GOT3 (cell line): ENCODE data around the gene LYSET.
"Not testable (repeated sequence)": the region's sequence is repeated elsewhere in the genome, so short reads cannot be mapped to it uniquely, and the experiment has no call there.

Experiments
- DNase-seq: peaks from one replicate; lab custom pipeline; 2025; ENCODE audit warnings: mixed read lengths; lab: John Stamatoyannopoulos, UW

Gene LYSET, protein sequence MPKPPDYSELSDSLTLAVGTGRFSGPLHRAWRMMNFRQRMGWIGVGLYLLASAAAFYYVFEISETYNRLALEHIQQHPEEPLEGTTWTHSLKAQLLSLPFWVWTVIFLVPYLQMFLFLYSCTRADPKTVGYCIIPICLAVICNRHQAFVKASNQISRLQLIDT

DNA sequence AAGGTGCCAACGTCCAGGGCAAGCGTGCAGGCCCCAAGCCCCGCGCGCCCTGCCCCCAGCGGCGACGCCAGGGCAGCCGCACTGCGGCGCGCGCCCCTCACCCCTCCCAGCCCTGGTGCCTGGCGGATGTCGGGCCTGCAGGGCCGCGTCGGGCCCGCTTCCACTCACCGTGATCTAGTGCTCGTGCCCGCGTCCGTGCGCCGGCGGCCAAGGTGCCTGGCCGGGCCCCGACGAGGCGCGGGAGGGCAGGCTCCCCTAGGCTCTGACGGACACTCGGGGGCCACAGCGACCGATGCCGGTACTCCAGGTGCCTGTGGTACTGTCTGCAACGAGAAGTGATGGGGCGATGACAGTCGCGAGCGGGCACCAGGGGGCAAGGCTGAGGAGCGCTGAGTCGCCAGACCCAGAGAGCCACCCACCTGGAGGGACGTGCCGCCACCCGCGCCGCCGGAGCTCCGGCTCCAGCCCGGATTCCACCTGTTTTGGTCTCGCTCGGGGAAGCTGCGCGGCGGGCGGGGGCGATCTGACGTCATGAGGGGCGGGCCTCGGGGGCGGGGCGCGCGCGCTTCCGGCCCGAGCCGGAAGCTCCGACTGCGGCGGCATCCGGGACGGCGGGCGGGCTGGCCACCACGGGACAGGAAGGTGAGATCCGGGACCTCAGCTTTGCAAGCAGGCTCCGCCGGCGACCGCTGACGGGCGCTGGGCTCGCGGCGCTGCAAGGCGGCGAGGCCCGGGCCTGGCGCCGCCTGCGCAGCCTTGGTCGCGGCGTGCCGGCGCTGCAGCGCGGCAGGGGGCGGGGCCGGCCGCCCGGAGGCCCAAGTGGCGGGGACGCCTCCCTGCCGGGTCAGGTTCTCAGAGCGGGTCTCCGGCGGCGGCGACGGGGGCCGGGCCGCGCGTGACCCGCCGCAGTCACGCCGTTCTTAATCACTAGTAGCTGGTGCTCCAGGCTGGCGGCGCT lies at the start of gene LYSET, which contains the start of gene MOAP1:
LYSET (plus strand) TSS at position 927 of the 958 bp plus-strand sequence. CDS start 89 bp downstream, outside the sequence.
MOAP1 (minus strand) TSS at position 507 of the 958 bp plus-strand sequence. CDS start 655 bp downstream, outside the sequence.
- peak; percentile 27 for DNase-seq

DNA sequence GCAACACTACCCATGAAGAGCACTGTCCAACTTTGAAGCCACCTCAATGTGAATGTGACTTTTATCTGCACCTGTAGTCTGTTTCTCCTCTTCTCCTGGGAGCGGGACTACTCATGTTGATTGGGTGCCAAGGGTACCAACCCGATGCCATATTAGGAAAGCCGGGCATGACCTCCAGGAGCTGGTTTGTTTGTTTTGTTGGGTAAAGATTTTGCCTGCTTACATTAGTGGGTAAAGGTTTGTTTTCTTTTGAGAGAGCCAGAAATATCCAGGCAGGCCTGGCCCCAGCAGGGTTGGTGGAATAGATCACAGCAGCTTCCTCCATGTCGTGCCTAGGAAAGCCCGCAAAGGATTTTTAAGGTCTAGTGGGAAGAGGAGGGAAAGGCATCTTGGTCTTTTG lies 49.7 kb upstream of the LYSET start:
- no peak for DNase-seq

DNA sequence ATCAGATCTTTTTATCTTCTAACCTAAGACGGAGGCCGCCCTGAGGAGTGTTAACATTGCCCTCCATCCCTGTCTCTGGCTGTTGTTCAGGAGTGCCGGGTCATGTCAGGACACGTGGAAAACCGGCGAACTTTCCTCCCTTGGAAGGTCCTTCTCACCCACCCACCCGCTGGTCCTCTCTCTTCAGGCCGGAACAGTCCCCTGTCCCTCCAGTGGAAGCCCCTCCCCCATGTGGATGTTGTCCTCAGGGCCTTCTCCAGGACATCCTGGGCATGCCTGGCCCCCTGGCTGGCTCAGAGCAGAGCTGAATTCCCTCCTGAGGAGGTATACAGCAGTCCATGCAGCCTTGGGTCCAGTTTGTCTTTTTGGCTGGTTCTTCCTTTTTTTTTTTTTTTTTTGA lies 49.1 kb upstream of the LYSET start:
- no peak for DNase-seq

DNA sequence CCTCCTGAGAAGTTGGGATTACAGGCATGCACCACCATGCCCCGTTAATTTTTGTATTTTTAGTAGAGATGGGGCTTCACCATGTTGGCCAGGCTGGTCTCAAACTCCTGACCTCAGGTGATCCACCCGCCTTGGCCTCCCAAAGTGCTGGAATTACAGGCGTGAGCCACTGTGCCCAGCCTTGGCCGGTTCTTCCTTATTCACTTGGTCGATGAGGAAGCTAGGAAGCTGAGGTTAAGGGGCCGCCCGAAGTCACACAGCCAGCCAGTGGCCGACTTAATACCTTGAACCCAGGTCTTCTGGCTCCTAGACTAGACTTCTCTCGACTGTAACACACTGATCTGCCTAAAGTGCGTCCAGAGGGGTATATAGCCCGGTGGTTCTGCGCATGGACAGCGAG lies 48.6 kb upstream of the LYSET start:
- not testable (repeated sequence) for DNase-seq

DNA sequence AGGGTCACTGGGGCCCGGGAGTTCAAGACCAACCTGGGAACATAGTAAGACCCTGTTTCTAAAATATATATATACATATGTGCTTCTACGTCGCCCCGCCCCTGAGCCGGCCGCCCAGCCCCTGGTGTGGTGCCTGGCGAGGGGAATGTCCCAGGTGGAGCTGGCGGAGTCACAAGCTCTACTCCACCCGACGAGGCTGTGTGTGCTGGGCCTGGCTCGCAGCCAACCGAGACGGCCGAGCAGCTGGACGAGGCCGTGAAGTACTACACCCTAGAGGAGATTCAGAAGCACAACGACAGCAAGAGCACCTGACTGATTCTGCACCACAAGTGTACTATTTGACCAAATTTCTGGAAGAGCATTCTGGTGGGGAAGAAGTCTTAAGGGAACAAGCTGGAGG lies 47.3 kb upstream of the LYSET start:
- DNase-seq, result no peak

DNA sequence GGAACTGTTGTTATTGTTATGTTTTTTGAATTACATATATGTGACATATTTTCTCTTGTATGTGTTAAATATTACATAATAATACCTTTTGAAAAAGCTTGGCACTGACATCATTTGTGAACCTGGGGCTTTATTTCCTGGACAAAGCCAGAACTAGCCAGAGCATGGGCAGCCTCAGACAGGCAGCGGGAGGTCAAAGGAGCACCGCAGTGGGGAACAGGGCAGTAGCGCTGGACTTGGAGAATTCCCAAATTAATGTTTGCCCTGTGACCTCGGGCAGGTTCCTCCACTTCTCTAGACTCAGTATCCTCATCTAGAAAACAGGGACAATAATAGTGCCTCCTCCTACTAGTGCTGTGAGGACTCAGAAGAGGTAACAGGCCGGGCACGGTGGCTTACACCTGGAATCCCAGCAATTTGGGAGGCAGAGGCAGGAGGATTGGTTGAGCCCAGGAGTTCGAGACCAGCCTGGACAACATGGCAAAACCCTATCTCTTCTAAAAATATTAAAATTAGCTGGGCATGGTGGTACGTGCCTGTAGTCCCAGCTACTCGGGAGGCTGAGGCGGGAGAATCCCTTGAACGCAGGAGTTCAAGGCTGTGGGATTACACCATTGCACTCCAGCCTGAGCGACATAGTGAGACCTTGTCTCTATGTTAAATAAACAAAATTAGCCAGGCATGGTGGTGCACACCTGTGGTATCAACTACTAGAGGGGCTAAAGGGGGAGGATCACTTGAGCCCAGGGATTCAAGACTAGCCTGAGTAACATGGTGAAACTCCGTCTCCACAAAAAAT lies 42.1 kb upstream of the LYSET start:
- no peak for DNase-seq

DNA sequence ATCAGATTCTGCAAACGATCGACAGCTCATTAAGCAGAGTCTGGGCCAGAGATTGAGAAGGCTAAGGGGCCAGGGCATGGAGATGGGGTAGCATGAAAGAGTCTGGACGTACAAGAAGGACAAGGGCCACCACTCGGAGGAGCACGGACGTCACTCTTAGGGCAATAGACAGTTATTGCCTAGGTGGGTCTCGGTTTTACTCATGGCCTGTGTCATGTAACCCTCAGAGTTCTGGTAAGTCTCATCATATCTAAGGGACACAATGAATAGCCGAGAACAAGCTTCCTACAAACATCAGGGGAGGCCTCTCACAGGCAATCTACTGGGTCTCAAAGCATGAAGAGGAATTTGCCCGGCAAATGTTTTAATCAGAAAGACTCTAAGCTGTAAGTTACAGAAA lies 39.0 kb upstream of the LYSET start:
- no peak for DNase-seq

DNA sequence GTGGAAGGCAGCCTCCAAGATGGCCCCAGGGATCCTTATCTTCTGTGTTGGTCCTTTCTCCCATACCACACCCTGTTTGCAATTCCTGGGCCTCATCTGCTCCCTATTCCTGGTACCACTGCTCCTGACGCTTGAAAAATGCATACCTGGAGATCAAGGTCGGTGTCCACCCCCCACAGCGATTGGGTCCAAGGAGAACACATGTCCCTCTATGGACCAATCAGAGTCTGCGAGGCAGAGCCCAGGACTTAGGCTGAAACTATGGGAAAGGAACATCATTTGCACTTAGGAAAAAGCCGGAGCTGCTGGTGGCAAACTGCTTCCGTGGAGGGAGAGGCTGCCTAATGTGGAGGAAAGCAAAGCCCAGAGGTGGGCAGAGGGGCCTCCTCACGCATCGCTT lies 36.1 kb upstream of the LYSET start:
- no peak for DNase-seq

DNA sequence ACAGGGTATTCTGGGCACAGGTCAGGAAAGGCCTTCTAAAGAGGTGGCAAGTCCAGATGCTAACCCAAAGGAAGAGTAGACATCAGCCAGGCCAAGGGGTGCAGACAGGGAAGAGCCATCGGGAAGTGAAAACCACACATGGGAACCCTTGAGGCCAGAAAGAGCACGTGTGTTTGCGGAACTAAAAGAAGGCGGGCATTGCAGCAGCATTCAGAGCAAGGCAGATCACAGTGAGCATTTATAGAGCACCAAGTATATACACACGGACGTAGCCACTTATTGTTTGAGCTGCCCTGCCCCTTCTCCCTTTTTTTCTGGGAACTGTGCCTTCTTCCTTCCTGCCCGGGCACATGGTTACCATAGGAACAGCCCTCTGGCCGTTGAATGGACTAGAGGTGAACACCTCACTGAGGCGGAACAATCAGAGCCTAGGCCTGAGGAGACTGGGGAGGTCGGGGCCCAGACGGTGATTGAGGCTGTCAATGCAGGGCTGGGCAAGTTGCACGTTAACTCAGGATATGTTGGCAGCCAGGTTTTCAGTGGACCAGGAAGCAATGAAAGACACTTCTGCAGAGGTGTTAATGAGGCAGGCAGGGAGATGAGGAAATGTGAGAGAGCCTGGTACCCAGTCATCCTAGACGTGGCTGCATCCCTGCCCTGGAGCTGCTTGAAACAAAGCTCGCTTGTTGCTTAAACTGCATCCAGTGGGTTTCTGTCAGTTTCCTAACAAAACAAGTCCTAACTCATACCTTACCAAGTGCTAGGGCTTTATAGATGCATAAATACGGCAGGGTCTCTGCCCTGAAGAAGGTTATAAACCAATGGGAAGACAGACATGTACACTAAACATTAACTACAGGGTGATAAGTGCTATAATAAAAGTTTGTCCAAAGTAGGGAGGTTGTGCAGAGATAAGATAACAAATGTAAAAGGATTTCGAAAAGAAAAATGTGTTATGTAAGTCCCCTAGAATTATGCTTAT lies 34.6 kb upstream of the LYSET start:
- no peak for DNase-seq

DNA sequence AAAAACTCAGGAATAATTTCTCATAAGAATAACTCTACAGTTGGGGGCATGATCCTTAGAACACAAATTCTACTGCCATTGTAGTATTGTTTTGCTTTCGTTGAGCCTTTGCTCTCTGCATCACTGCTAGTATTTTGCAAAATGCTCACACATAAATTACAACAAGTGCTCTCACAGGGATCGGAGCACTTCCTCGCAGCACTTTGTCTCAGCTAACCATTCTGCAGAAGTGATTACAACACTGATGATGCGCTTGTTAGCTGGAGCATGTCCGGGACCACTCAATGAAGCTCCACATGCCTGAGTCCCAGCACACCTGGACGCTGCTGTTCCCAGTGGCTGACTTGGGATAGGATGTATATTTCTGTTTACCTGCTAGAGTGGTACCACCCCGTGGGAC lies 32.0 kb upstream of the LYSET start:
- no peak for DNase-seq

DNA sequence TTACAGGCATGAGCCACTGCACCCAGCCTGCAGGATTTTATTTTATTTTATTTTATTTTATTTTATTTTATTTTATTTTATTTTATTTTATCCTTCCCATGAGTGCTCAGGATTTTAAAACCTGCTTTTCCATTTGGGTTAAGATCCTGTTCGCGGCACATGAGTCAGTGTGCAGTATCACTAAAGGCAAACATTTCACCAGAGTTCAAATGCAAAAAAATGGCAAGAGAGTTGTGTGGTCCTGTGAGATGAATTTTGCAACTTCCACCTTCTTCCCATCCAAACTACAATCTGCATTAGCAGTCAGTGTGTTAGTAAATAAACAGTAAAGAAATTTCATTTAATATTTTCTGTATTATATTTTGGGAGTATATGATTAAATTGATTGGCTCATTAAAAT lies 29.4 kb upstream of the LYSET start:
- no peak for DNase-seq

DNA sequence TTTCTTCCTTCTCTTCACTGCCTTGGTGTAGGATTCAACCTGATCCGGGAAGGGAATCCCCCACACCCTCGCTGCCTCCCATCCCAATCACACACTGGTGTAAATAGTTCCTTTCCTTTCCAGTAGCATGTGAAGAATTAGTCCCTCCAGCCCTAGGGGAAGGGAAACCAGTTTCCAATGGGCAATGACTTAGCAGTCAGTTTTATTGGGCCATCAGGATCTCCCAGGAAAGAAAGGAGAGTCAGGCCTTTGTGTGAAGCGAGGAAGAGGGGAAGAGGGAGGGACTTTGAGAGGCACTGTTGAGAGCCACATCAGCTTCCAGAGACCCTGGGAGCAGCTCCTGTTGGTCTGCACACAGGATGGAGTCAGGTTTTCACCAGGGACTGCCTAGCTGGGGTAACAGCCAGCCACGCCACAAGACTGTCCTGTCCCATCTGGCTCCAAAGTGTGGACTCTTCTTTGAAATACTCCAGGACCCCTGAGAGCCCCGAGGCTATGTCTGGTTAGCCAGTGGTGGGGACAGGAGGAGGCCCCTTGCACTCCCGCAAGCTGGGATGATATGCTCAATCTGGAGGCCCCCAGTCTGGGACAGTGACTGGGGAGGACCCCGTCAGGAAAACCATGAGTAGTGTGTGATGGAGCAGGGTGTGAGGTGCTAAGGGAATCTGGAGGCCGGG lies 28.3 kb upstream of the LYSET start:
- DNase-seq, result no peak

DNA sequence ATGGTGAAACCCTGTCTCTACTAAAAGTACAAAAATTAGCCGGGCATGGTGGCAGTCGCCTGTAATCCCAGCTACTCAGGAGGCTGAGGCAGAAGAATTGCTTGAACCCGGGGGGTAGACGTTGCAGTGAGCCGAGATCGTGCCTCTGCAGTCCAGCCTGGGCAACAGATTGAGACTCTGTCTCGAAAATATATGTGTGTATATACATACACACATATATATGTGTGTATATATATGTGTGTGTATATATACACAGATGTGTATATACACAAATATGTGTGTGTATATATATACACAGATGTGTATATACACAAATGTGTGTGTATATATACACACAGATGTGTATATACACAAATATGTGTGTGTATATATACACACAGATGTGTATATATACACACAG lies 26.8 kb upstream of the LYSET start:
- DNase-seq, result not testable (repeated sequence)

DNA sequence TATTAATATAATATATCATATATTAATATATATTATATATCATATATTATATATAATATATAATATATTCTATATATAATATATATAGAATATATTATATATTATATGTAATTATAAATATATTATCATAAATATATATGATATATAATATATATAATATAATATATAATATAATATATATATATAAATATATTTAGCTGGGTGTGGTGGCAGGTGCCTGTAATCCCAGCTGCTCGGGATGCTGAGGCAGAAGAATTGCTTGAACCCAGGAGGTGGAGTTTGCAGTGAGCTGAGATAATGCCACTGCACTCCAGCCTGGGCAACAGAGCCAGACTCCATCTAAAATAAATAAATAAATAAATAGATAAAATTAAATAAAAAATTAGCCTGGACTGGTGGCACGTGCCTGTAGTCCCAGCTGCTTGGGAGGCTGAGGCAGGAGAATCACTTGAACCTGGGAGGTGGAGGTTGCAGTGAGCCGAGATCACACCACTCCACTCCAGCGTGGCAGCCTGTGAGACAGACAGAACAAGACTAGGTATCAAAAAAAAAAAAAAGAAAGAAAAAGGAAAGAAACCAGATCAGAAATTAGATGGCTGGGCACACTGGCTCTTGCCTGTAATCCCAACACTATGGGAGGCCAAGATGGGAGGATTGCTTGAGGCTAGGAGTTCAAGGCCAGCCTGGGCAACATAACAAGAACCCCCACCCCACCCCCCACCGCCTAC lies 25.3 kb upstream of the LYSET start:
- DNase-seq, result not testable (repeated sequence)

DNA sequence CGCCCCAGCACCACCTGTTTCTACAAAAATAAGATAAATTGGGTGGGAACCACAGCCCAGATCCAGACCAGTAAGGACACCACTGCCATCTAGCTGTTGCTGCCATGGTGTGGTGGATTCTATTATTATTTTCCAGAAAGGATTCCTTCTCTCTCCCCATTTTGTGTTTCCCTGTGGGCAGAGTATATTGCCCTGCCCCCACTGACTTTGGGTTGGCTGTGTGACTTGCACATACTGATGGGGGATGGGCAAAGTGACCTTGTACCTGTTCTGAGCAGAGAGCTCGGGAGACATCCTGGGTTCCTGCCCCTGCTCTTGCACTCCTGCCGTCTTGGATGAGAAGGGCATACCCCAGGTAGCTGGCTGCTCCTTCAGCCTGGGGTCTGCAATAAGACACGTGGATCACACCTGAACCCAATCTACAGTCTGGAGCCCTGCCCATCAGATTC lies 24.7 kb upstream of the LYSET start:
- no peak for DNase-seq

DNA sequence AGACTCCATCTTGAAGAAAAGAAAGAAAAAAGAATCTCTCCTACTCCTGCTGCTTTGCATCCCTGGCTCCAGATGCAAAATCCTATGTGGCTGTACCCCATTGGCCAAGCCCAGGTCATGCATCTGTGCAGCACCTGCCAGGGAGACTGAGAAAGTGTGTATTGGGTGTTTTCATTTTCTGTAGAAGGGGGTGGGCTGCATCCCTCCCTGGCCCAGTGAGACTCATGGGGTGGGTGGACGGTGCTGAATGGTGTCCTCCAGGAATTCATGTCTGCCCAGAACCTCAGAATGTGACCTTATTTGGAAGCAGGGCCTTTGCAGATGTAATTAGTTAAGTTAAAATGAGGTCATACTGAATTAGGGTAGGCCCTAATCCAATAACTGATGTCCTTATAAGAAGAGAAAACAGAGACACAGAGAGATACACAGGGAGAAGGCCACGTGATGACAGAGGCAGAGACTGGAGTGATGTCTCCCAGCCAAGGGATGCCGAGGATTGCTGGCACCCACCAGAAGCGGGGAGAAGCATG lies 23.6 kb upstream of the LYSET start:
- no peak for DNase-seq

DNA sequence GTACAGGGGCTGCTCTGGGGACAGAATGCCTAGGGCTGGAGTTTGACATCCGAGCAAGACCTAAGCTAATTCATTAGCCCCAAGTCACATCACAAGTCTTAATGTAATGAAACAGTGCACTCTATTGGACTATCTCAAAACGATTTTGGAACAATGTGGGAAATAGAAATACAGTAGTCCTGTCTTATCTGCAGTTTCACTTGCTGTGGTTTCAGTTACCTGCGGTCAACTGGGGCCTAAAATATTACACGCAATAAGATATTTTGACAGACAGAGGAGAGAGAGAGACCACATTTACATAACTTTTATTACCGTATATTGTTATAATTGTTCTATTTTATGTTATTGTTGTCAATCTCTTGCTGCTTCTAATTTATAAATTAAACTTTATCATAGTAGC lies 21.6 kb upstream of the LYSET start:
- DNase-seq, result no peak

DNA sequence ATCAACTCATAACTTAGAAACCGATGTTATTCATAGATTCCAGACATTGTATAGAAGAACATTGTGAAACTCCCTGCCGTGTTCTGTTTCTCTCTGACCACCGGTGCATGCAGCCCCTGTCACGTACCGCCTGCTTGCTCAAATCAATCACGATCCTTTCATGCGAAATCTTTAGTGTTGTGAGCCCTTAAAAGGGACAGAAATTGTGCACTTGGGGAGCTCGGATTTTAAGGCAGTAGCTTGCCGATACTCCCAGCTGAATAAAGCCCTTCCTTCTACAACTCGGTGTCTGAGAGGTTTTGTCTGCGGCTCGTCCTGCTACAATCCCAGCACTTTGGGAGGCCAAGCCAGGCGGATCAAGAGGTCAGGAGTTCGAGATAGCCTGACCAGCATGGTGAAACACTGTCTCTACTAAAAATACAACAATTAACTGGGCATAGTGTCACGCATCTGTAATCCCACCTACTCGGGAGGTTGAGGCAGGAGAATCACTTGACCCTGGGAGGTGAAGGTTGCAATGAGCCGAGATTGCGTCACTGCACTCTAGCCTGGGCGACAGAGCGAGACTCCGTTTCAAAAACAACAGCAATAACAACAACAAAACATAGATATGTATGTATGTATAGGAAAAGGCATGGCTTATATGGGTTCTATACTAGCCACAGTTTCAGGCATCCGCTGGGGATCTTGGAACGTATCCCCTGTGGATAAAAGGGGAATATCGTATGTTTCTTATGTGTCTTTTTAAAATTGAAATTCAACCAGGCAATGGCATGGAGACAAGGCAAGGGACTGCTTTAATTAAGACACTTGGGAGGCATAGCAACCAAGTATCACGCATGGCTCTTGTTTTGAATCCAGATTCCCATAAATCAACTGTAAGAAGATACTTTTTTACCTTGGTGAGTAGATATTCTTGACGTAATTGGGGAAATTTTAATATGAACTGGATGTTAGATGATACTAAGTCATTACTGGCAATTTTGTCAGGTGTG lies 19.5 kb upstream of the LYSET start:
- not testable (repeated sequence) for DNase-seq
